Small intestine (tissue), 7 donors: ENCODE data around the gene GRID2. TPM values are rescaled to one million over a fixed set of nuclear protein-coding genes. Genes with fewer than 3 reads are reported as not detected.

Source experiments
- DNase-seq, 2 donors: peaks; one replicate each; pipeline versions ENCODE4 v3.0.0 to v3.0.0-alpha.2; 2013
- FAIRE-seq: peaks from 2 replicates; lab custom pipeline; 2012; peaks lifted over from hg19 to GRCh38; lab: Jason Lieb, UNC
- H3K27ac ChIP-seq, 3 donors: one replicate each; pipeline ENCODE4 v1.5.1; 2013; ENCODE audit warnings: low read length in 2 of 3, mild to moderate bottlenecking in 2 of 3, control low read depth in 1 of 3, inconsistent platforms in 1 of 3, low read depth in 1 of 3, moderate library complexity in 1 of 3
- H3K27me3 ChIP-seq, 3 donors: one replicate each; pipeline ENCODE4 v1.6.1; 2013; ENCODE audit warnings: low read length in 3 of 3, inconsistent platforms in 1 of 3; ENCODE audit not compliant: control insufficient read depth in 3 of 3, insufficient read depth in 3 of 3
- H3K36me3 ChIP-seq, 3 donors: one replicate each; pipeline ENCODE4 v1.6.1; 2013; ENCODE audit warnings: low read length in 3 of 3, inconsistent platforms in 1 of 3, low read depth in 1 of 3, mild to moderate bottlenecking in 1 of 3, moderate library complexity in 1 of 3; ENCODE audit not compliant: control insufficient read depth in 3 of 3, insufficient read depth in 2 of 3
- H3K4me1 ChIP-seq, 3 donors: one replicate each; pipeline ENCODE4 v1.6.1; 2013; ENCODE audit warnings: low read length in 2 of 3, inconsistent platforms in 1 of 3, low read depth in 1 of 3, mild to moderate bottlenecking in 1 of 3, moderate library complexity in 1 of 3; ENCODE audit not compliant: control insufficient read depth in 3 of 3, insufficient read depth in 2 of 3
- H3K4me3 ChIP-seq, 3 donors: one replicate each; pipeline ENCODE4 v1.5.1; 2013; ENCODE audit warnings: low read length in 3 of 3, control low read depth in 1 of 3, inconsistent platforms in 1 of 3, low read depth in 1 of 3, mild to moderate bottlenecking in 1 of 3, moderate library complexity in 1 of 3
- H3K9me3 ChIP-seq, 2 donors: one replicate each; pipeline ENCODE4 v1.6.1; 2013; ENCODE audit warnings: low read depth in 1 of 2, low read length in 1 of 2; ENCODE audit not compliant: control insufficient read depth in 2 of 2, insufficient read depth in 1 of 2
- WGBS, 3 donors: extraction: QIAGEN DNeasy Blood & Tissue Kit; methylation state at CpG; one replicate each; pipeline ENCODE4 v1.1.7; 2013; 5-methylcytosine and 5-hydroxymethylcytosine counted together
- polyA plus RNA-seq, 4 donors: library from polyadenylated mRNA; stranded (reverse) in 3 of 4; unstranded in 1 of 4; fragments of 200-250 nt in 3 of 4; fragments of 120-200 nt in 1 of 4; gene quantifications; one replicate each; pipeline versions ENCODE4 v1.2.1 to v1.2.3, GENCODE V29; 2013
- donor health status: healthy with polysubstance abuse.
- donor health status: control.
- donor health status: control.
- donor health status: Bipolar disorder and iron deficiency.
- donor health status: healthy.

The GRID2 gene
- polyA plus RNA-seq, 4 donors, result 0.06 to 0.27 (median 0.21) TPM; not detected in 1

DNA sequence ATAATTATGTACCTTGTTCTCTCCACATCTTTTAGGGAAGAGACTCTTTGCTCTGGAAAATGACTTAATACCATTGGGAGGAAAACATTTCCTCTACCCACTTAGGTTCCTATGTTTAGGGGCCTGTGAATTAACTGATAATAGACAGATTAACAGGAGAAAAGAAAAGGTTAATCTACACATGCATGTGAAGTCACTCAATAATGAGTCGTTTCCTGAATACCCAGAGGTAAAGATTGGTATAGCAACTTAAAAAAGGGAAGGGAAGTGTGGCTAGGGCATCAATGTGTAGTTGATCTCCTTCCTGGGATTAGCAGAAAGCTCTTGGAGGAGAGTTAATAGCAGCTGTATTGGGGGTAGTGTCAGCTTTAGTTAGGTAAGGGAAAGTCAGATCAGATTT lies 1105.3 kb downstream of the GRID2 start:
- H3K27ac ChIP-seq, result peak overlapping the region in 1 of 3 donors; percentile 11
- no peaks in the 10 kb centered on the region for H3K4me1 ChIP-seq
- H3K36me3 ChIP-seq, result no peaks in the 10 kb centered on the region
- no peaks in the 10 kb centered on the region for H3K27me3 ChIP-seq
- no peaks in the 10 kb centered on the region for H3K9me3 ChIP-seq
- 0 to 4% (median 3%) methylated on average over 1 of the region's 1 CpG for WGBS, 3 donors
- FAIRE-seq (no peak), DNase-seq (peak in 1 of 2 donors; percentile 11)
- H3K4me3 ChIP-seq, result no peak overlapping the region

- Histone ChIP-seq H3K9me3 (no peaks in the 10 kb centered on the region), H3K4me1 (no peaks in the 10 kb centered on the region), H3K4me3 (no peak overlapping the region), H3K27ac (no peak overlapping the region), H3K27me3 (no peaks in the 10 kb centered on the region), H3K36me3 (no peaks in the 10 kb centered on the region)
- no peak for DNase-seq
- WGBS, 3 donors, result 67 to 94% (median 78%) methylated on average over 1 of the region's 1 CpG
- FAIRE-seq, result no peak
Observed at GRCh38 chr4:93414041-93414550, 1110.3 kb downstream of the GRID2 start.

DNA sequence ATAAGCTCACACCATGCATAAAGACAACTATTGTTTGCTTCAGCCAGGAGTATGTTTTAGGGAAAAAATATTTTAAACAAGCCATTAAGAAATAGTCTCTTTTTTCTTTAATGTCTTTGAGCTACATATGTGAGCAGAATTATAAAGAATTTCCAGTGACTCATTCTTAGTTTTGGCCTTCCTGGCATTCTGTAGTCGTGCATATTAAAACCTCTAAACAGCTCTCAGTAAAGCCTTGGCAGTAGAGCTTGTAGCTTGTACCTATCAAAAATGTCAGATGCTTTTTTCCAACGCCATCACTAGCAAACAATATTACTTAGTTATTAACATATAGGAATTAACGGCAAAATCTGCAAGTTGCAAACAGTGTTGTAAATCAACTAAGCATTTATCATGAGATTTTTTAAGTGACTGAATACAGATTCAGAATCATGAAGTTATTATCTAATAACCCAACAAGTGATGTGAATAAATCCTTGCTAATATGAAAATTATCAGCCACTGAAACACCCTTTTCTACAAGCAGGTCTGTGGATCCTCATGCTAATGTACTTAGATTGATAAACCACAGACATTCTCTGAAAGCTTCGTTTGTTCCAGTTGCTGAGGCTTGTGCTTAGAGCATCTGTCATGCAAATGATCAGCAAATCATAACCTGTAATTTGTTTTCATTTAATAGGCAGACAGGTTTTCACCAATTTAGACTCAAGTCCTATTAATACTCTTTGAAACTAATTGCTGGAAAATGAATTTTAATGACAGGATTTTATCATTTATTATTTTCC lies 1112.8 kb downstream of the GRID2 start:
- no peaks in the 10 kb centered on the region for H3K27me3 ChIP-seq
- no peaks in the 10 kb centered on the region for H3K36me3 ChIP-seq
- 66 to 75% (median 68%) methylated on average over 4 of the region's 4 CpGs for WGBS, 3 donors
- FAIRE-seq (no peak), DNase-seq (no peak)
- H3K27ac ChIP-seq, result no peak overlapping the region
- no peak overlapping the region for H3K4me3 ChIP-seq
- H3K9me3 ChIP-seq, result no peaks in the 10 kb centered on the region
- no peaks in the 10 kb centered on the region for H3K4me1 ChIP-seq

- DNase-seq, result no peak
- H3K27ac ChIP-seq, result no peak overlapping the region
- no peaks in the 10 kb centered on the region for H3K27me3 ChIP-seq
- no peak for FAIRE-seq
- no peaks in the 10 kb centered on the region for H3K9me3 ChIP-seq
- H3K36me3 ChIP-seq, result no peaks in the 10 kb centered on the region
- no peaks in the 10 kb centered on the region for H3K4me1 ChIP-seq
- H3K4me3 ChIP-seq, result no peak overlapping the region
Observed at GRCh38 chr4:93431371-93431770, 1127.6 kb downstream of the GRID2 start.

GRCh38 chr4:93433840-93434239 lies 1130.1 kb downstream of the GRID2 start:
- no peaks in the 10 kb centered on the region for H3K4me1 ChIP-seq
- no peak overlapping the region for H3K4me3 ChIP-seq
- H3K36me3 ChIP-seq, result no peaks in the 10 kb centered on the region
- no peaks in the 10 kb centered on the region for H3K9me3 ChIP-seq
- 81 to 91% (median 86%) methylated on average over 3 of the region's 3 CpGs for WGBS, 3 donors
- H3K27me3 ChIP-seq, result no peaks in the 10 kb centered on the region
- no peak overlapping the region for H3K27ac ChIP-seq
- FAIRE-seq, result no peak
- DNase-seq, result no peak

DNA sequence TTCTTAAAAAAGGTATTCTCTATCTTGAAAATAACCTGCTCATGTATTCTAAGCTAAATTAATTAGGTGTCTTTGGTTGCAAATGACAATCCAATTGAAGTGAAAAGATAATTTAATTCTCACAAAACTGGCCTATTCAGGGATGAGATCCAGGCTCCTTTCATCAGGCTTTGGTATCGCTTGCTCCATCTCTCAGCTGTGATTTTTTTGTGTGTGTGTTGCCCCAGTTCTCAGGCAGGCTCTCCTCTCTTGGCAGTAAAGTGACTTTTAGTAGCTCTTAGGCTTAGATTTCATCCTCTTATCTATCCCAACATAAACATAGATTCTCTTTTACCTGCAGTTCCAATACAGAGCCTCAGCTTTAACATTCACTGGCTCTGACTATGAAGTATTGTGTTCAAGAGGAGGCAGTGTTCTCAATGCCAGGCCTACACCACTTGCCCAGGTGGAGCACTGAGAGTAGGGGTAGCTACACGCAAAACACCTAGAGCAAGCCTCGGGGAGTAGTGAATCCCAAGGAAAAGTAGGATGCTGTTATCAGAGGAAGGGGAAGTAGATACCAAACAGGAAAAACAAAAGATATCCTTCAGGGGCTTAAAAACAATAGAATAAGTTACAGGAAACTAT lies 1132.3 kb downstream of the GRID2 start:
- Histone ChIP-seq H3K36me3 (no peaks in the 10 kb centered on the region), H3K4me3 (no peak overlapping the region), H3K4me1 (no peaks in the 10 kb centered on the region), H3K27me3 (no peaks in the 10 kb centered on the region), H3K9me3 (no peaks in the 10 kb centered on the region), H3K27ac (no peak overlapping the region)
- DNase-seq (no peak), FAIRE-seq (no peak)
- WGBS, 3 donors, result 84 to 91% (median 86%) methylated on average over 3 of the region's 3 CpGs

DNA sequence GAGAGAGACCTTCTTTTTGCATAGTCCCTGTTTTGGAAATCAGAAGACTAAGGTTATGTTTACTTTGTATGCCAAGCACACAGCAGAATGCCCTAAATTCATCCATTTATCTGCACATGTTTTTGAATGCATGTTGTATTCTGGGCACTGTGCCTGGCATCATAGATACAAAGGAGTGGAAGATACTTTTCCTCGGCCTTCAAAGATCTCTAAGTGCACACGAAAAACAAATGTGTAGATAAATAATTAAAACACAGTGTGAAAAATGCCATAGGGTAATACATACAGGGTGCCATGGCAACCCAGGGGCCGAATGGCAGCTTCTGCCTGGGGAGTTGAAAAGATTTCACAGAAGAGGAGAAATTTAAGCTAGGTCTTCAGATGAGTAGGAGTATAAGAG lies 1134.2 kb downstream of the GRID2 start:
- no peak for FAIRE-seq
- Histone ChIP-seq H3K4me3 (no peak overlapping the region), H3K4me1 (no peaks in the 10 kb centered on the region), H3K27ac (no peak overlapping the region), H3K36me3 (no peaks in the 10 kb centered on the region), H3K9me3 (no peaks in the 10 kb centered on the region), H3K27me3 (no peaks in the 10 kb centered on the region)
- DNase-seq, result no peak
- WGBS, 3 donors, result 69 to 85% (median 74%) methylated on average over 3 of the region's 3 CpGs

- H3K36me3 ChIP-seq, result no peaks in the 10 kb centered on the region
- 83 to 95% (median 85%) methylated on average over 1 of the region's 1 CpG for WGBS, 3 donors
- DNase-seq, result no peak
- no peak overlapping the region for H3K4me3 ChIP-seq
- H3K9me3 ChIP-seq, result no peaks in the 10 kb centered on the region
- no peaks in the 10 kb centered on the region for H3K27me3 ChIP-seq
- no peak overlapping the region for H3K27ac ChIP-seq
- no peaks in the 10 kb centered on the region for H3K4me1 ChIP-seq
- no peak for FAIRE-seq
Observed at GRCh38 chr4:93444860-93445259, 1141.1 kb downstream of the GRID2 start.
